PC-3 (cell line): ENCODE data around the gene KLHL9.

ENCODE experiments used
- CTCF ChIP-seq: fragments of 300-600 bp; sonication (generic); conservative IDR thresholded peaks from 2 replicates; pipeline ENCODE4 v1.5.1; 2017; ENCODE audit warnings: antibody characterized with exemption, low read depth, mild to moderate bottlenecking, low read length
- EZH2 ChIP-seq: fragments of 300-600 bp; sonication (generic); IDR thresholded peaks from one replicate; pipeline ENCODE4 v1.6.1; 2017; ENCODE audit warnings: antibody characterized with exemption, mild to moderate bottlenecking, low read length; ENCODE audit not compliant: unreplicated experiment
- EZH2phosphoT487 ChIP-seq: fragments of 300-600 bp; sonication (generic); IDR thresholded peaks from 2 replicates; pipeline ENCODE4 v1.6.1; 2018; ENCODE audit warnings: mild to moderate bottlenecking, antibody characterized with exemption, low read length, borderline replicate concordance

GRCh38 chr9:21322911-21323461 lies 12.2 kb downstream of the KLHL9 start:
- TF ChIP-seq EZH2 (no peak), CTCF (no peak), EZH2phosphoT487 (no peak)
